Kidney (tissue), 14 donors: ENCODE data around the gene HECW1. TPM values are rescaled to one million over a fixed set of nuclear protein-coding genes. Genes with fewer than 3 reads are reported as not detected.

Experiments
- DNase-seq, 5 donors: peaks; one replicate each; pipeline ENCODE4 v3.0.0-alpha.2; 2013 to 2020
- FAIRE-seq: peaks from 2 replicates; lab custom pipeline; 2012; peaks lifted over from hg19 to GRCh38; lab: Jason Lieb, UNC
- H3K27ac ChIP-seq, 2 donors: one replicate each; pipeline ENCODE4 v1.7.0; 2013; ENCODE audit warnings: low read depth in 2 of 2, low read length in 2 of 2, inconsistent platforms in 1 of 2
- H3K27me3 ChIP-seq: one replicate; pipeline ENCODE4 v1.7.1; 2013; ENCODE audit warnings: low read length, inconsistent platforms; ENCODE audit not compliant: control insufficient read depth, insufficient read depth
- H3K36me3 ChIP-seq, 3 donors: one replicate each; pipeline versions ENCODE4 v1.7.0 to v1.7.1; 2013; ENCODE audit warnings: low read length in 3 of 3, control low read depth in 1 of 3, inconsistent platforms in 1 of 3; ENCODE audit not compliant: insufficient read depth in 3 of 3, control insufficient read depth in 2 of 3
- H3K4me1 ChIP-seq, 3 donors: one replicate each; pipeline versions ENCODE4 v1.7.0 to v1.7.1; 2013; ENCODE audit warnings: low read length in 3 of 3, inconsistent platforms in 1 of 3, low read depth in 1 of 3; ENCODE audit not compliant: control insufficient read depth in 2 of 3, insufficient read depth in 2 of 3
- H3K4me3 ChIP-seq, 3 donors: one replicate each; pipeline versions ENCODE4 v1.7.0 to v1.8.1; 2013; ENCODE audit warnings: low read length in 3 of 3, control low read depth in 1 of 3, inconsistent platforms in 1 of 3
- H3K9ac ChIP-seq, 3 donors: one replicate each; pipeline versions ENCODE4 v1.7.0 to v1.7.1; 2013; ENCODE audit warnings: low read length in 3 of 3, control low read depth in 1 of 3, inconsistent platforms in 1 of 3
- H3K9me3 ChIP-seq, 3 donors: one replicate each; pipeline versions ENCODE4 v1.7.0 to v1.7.1; 2013; ENCODE audit warnings: low read length in 3 of 3, control low read depth in 1 of 3, inconsistent platforms in 1 of 3; ENCODE audit not compliant: control insufficient read depth in 2 of 3, insufficient read depth in 1 of 3
- intact Hi-C: fragments of 100-400 bp; cut with DNase I; formaldehyde crosslinking; loops from one replicate; pipeline ENCODE4 v1.11.1; 2022
- polyA plus RNA-seq: library from polyadenylated mRNA; stranded (reverse); fragments of 350-450 nt; fragmentation: Illumina TruSeq; extraction: RNeasy Lipid Tissue Mini Kit (QIAGEN cat#74804); gene quantifications from one replicate; pipeline ENCODE4 v1.2.3, GENCODE V29; 2014; ENCODE audit warnings: low read depth, low replicate concordance; ENCODE audit not compliant: insufficient read depth
- total RNA-seq: library from RNA; stranded (reverse); fragmentation: NEBNext Ultra II Directional; extraction: Animal tissue kit (Norgen Biotek cat#: 25700); gene quantifications from one replicate; pipeline ENCODE4 v1.2.1, GENCODE V29; 2021
- TF ChIP-seq, protein P1 (sequence below): IDR thresholded peaks from 3 replicates; pipeline ENCODE4 v1.5.1; 2012; ENCODE audit warnings: mild to moderate bottlenecking, moderate library complexity, borderline replicate concordance; ENCODE audit not compliant: insufficient read depth; ENCODE audit errors: extremely low read depth
- donor health status: control.
- donor health status: control.
- donor health status: control.
- donor health status: control.
- donor health status: control.
- donor health status: DM: yes; HTN: yes; CAD: no.
- donor health status: Normal renal cell carcinoma (clear cell type).

Gene HECW1
- total and polyA plus RNA-seq, 2 donors from 2014 or later = 0.50 to 7.5 TPM

GRCh38 chr7:43076189-43076605, 36.2 kb upstream of the HECW1 start:
- peaks cover 0 to 2% (median 0%) of the 10 kb centered on the region in 3 donors for H3K4me1 ChIP-seq
- FAIRE-seq (no peak), DNase-seq (no peak)
- H3K36me3 ChIP-seq = no peaks in the 10 kb centered on the region
- H3K9ac ChIP-seq = no peak overlapping the region
- intact Hi-C loops = no loop called here
- H3K4me3 ChIP-seq = no peak overlapping the region
- H3K27ac ChIP-seq = no peak overlapping the region
- TF ChIP-seq, protein P1, sequence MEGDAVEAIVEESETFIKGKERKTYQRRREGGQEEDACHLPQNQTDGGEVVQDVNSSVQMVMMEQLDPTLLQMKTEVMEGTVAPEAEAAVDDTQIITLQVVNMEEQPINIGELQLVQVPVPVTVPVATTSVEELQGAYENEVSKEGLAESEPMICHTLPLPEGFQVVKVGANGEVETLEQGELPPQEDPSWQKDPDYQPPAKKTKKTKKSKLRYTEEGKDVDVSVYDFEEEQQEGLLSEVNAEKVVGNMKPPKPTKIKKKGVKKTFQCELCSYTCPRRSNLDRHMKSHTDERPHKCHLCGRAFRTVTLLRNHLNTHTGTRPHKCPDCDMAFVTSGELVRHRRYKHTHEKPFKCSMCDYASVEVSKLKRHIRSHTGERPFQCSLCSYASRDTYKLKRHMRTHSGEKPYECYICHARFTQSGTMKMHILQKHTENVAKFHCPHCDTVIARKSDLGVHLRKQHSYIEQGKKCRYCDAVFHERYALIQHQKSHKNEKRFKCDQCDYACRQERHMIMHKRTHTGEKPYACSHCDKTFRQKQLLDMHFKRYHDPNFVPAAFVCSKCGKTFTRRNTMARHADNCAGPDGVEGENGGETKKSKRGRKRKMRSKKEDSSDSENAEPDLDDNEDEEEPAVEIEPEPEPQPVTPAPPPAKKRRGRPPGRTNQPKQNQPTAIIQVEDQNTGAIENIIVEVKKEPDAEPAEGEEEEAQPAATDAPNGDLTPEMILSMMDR = no peak
- no peaks in the 10 kb centered on the region for H3K9me3 ChIP-seq
- H3K27me3 ChIP-seq = no peaks in the 10 kb centered on the region

DNA sequence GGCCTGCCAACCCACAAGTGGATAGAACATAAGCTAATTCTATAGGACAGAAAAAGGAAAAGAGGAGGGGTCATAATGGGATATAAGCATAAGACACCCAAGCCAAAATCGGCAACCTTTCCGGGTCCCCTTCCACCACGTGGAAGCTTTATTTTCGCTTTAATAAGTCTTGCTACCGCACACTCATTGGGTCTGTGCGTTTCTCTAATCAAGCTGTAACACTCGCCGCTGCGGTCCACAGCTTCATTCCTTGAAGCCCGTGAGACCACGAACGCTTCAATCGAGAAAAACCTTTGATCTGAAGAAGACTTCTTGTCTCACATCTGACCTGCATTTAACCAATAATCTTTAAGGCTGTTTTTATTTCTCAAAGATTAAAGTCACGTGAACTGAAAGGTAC, 35.8 kb upstream of the HECW1 start:
- TF ChIP-seq, protein P1 = no peak
- Histone ChIP-seq H3K27me3 (no peaks in the 10 kb centered on the region), H3K27ac (no peak overlapping the region), H3K9ac (no peak overlapping the region), H3K4me3 (no peak overlapping the region), H3K9me3 (no peaks in the 10 kb centered on the region), H3K4me1 (peaks cover 0 to 2% (median 0%) of the 10 kb centered on the region in 3 donors), H3K36me3 (no peaks in the 10 kb centered on the region)
- no peak for DNase-seq
- intact Hi-C loops = no loop called here
- FAIRE-seq = no peak

GRCh38 chr7:43077285-43077684, 35.2 kb upstream of the HECW1 start:
- FAIRE-seq = no peak
- Histone ChIP-seq H3K9ac (no peak overlapping the region), H3K36me3 (no peaks in the 10 kb centered on the region), H3K4me3 (no peak overlapping the region), H3K27me3 (no peaks in the 10 kb centered on the region), H3K27ac (no peak overlapping the region), H3K4me1 (peaks cover 0 to 2% (median 0%) of the 10 kb centered on the region in 3 donors), H3K9me3 (no peaks in the 10 kb centered on the region)
- TF ChIP-seq, protein P1 = no peak
- no peak for DNase-seq
- intact Hi-C loops = no loop called here
